Glutamatergic neuron (in vitro differentiated cells): ENCODE results near the gene GID8. TPM values are rescaled to one million over a fixed set of nuclear protein-coding genes. Genes with fewer than 3 reads are reported as not detected.

Experiments used
- DNase-seq: peaks from one replicate; pipeline ENCODE4 v3.0.0; 2022
- H3K27ac Mint-ChIP-seq: one replicate; pipeline ENCODE4 v1.8.0; 2020; ENCODE audit warnings: mild to moderate bottlenecking, mixed read lengths, inconsistent platforms; ENCODE audit not compliant: unreplicated experiment
- H3K27me3 Mint-ChIP-seq: one replicate; pipeline ENCODE4 v1.8.0; 2020; ENCODE audit warnings: mild to moderate bottlenecking, moderate library complexity, mixed read lengths, inconsistent platforms; ENCODE audit not compliant: unreplicated experiment
- H3K36me3 Mint-ChIP-seq: one replicate; pipeline ENCODE4 v1.8.0; 2020; ENCODE audit warnings: mild to moderate bottlenecking, mixed read lengths, inconsistent platforms; ENCODE audit not compliant: unreplicated experiment
- H3K4me1 Mint-ChIP-seq: one replicate; pipeline ENCODE4 v1.8.0; 2020; ENCODE audit warnings: mild to moderate bottlenecking, low read depth, mixed read lengths, inconsistent platforms; ENCODE audit not compliant: unreplicated experiment
- H3K4me3 Mint-ChIP-seq: one replicate; pipeline ENCODE4 v1.8.0; 2020; ENCODE audit warnings: mild to moderate bottlenecking, mixed read lengths, inconsistent platforms; ENCODE audit not compliant: unreplicated experiment
- H3K9me3 Mint-ChIP-seq: one replicate; pipeline ENCODE4 v1.8.0; 2020; ENCODE audit warnings: mild to moderate bottlenecking, moderate library complexity, mixed read lengths, inconsistent platforms; ENCODE audit not compliant: unreplicated experiment
- total RNA-seq: library from RNA; stranded (reverse); fragmentation: NEBNext Ultra II Directional; extraction: Animal tissue kit (Norgen Biotek cat#: 25700); gene quantifications from one replicate; pipeline ENCODE4 v1.2.1, GENCODE V29; 2021; ENCODE audit not compliant: unreplicated experiment
- TF ChIP-seq, protein P1 (sequence below): fragments of 200-600 bp; sonication (generic); IDR thresholded peaks from one replicate; pipeline ENCODE4 v1.5.0; 2021; ENCODE audit not compliant: partially characterized antibody, unreplicated experiment

Gene GID8
- total RNA-seq, 1 donor from 2014 or later, result 57.8 TPM

DNA sequence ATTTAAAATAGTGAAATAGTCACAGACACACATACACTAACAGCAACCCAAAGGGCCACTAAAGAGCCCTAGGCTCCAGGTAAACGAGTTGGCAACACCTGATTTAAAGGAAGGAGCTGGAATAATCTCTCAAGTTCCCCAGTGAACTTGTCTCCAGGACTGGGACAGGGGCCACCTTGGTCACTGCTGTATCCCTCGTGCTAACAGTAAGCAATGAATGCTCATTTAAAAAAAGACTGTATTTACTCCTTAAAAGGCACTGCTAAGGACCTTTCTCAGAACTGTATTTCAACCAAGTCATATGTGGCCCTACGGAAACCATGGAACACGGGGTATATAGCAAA, 12.9 kb upstream of the GID8 start:
- Mint-ChIP-seq H3K36me3 (no peaks in the 10 kb centered on the region), H3K4me1 (peaks cover 46% of the 10 kb centered on the region), H3K4me3 (peak overlapping the region; percentile 89), H3K27me3 (peaks cover 7% of the 10 kb centered on the region), H3K9me3 (peaks cover 16% of the 10 kb centered on the region), H3K27ac (peak overlapping the region; percentile 97)
- no peak for DNase-seq
- TF ChIP-seq, protein P1, sequence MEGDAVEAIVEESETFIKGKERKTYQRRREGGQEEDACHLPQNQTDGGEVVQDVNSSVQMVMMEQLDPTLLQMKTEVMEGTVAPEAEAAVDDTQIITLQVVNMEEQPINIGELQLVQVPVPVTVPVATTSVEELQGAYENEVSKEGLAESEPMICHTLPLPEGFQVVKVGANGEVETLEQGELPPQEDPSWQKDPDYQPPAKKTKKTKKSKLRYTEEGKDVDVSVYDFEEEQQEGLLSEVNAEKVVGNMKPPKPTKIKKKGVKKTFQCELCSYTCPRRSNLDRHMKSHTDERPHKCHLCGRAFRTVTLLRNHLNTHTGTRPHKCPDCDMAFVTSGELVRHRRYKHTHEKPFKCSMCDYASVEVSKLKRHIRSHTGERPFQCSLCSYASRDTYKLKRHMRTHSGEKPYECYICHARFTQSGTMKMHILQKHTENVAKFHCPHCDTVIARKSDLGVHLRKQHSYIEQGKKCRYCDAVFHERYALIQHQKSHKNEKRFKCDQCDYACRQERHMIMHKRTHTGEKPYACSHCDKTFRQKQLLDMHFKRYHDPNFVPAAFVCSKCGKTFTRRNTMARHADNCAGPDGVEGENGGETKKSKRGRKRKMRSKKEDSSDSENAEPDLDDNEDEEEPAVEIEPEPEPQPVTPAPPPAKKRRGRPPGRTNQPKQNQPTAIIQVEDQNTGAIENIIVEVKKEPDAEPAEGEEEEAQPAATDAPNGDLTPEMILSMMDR, result no peak

DNA sequence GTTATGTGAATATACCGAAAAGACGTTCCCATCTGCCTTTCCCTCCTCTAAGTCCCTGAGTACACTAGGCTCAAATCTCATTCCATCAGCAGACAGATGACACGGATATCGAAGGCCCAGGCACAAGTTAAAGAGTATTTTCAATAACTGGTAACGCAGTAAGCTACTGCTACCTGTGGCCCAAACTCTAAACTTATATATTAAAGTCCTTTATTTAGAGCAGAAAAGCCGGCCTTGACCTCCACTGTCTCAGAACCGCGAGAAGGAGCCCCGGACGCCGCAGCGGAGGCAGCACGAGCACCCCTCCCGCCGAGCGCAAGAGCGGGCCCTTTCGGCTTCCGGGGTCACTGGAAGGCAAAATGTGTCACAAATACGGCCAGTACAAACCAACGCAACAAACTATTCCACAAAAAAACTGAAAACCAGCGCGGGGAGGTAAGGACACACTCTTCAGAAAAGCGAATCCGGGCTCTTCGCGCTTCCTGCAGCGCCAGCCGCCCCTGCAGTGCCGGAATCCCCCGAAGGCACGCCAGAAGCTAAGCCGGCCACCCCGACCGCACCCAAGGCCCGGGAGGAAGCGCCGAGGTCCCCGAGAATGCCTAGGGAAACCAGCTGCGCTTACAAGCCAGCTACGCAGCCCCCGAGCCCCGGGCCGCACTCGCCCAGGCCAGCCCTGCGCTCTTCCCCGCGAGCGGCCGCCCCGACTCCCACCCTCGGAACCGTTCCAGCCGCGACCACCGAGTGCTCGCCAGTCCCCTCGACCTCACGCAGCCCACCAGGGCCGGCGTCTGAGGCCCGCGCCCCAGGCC, 12.3 kb upstream of the GID8 start:
- H3K9me3 Mint-ChIP-seq, result peaks cover 16% of the 10 kb centered on the region
- peaks cover 46% of the 10 kb centered on the region for H3K4me1 Mint-ChIP-seq
- H3K36me3 Mint-ChIP-seq, result no peaks in the 10 kb centered on the region
- TF ChIP-seq, protein P1, result no peak
- peak; percentile 56 for DNase-seq
- H3K4me3 Mint-ChIP-seq, result peak overlapping the region; percentile 89
- H3K27ac Mint-ChIP-seq, result peak overlapping the region; percentile 97
- peaks cover 10% of the 10 kb centered on the region for H3K27me3 Mint-ChIP-seq

DNA sequence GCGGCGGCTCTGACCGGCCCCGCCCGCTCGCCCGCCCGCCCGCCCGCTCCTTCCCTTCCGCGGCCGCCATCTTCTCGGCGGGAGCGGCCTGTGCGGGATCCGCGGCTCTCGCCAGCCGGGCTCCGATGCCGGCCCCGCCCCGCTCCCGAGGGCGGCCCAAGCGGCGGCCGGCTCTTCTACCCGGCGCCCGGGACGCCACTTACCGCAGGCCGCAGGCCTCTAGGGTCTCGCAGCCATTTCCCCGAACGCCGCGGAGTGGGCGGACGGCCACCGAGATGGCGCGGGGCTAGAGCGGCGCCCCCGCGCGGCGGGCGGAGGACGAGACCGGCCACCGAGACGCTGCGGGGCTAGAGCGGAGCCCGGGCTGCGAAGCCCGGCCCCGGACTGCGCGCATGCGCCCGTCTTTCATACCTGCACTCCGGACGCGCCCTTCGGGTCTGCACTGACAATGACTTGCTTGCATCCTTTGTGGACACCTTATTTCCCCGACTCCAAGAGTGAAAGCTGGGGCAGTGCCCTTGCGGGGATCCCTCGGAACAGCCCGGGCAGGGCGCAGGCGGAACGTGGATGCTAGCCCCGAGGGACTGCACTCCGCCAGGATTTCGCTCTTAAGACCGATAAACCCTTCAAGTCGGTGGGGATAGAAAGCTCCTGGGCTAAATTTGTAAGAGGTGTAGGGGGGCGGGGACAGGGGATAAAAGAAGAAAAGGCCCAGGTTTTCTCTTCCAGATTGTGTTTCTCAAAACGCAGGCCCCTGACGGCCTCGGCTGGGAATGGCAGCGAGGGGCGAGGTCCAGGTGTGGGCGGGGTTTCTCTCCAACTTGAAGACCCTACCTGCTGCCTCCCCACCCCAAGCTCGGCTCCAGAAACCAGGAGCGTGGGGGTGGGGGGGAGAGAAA, 11.5 kb upstream of the GID8 start, which contains the start of gene DIDO1:
Gene DIDO1 (minus strand): TSS at position 277 of the 899 bp plus-strand sequence.
- TF ChIP-seq, protein P1, result peak; percentile 80
- peak within 1 kb of the TSS; percentile 97 for H3K27ac Mint-ChIP-seq
- H3K36me3 Mint-ChIP-seq, result no peaks in the 10 kb centered on the region
- peaks cover 42% of the 10 kb centered on the region for H3K4me1 Mint-ChIP-seq
- peaks cover 10% of the 10 kb centered on the region for H3K27me3 Mint-ChIP-seq
- peak; percentile 91 for DNase-seq
- H3K4me3 Mint-ChIP-seq, result peak within 1 kb of the TSS; percentile 92
- H3K9me3 Mint-ChIP-seq, result peaks cover 16% of the 10 kb centered on the region

DNA sequence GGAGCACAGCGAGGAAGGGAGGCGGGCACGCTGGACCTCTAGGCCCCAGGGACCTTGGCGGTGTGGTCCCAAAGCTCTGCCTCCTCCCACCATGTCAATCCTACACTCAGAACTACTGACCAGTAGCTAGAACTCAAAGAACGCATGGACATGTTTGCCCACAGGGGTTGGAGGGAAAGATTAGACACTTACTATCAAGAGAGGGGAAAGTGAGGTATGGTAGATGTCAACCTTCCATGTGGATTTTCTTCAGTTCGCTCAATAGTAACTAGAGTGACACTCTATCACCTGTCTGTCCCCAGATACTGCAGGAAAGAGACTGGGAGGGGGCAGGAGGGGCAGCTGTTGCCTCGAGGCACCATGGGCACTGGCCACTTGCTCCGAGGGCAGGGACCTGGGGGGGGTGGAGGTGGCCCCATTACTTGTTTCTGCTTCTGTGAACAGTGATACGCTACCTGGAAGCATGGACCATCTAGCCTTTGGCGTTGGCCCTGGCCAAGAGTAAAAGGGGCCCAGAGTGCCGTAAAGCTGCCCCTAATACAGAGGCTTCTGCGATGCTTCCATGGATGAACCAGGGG, 10.7 kb upstream of the GID8 start:
- Mint-ChIP-seq H3K4me3 (peak overlapping the region; percentile 92), H3K27ac (peak overlapping the region; percentile 90), H3K27me3 (peaks cover 10% of the 10 kb centered on the region), H3K36me3 (no peaks in the 10 kb centered on the region), H3K9me3 (peaks cover 16% of the 10 kb centered on the region), H3K4me1 (peaks cover 42% of the 10 kb centered on the region)
- DNase-seq, result no peak
- TF ChIP-seq, protein P1, result no peak
